Measurements from ENCODE around the gene CACFD1. TPM values are rescaled to one million over a fixed set of nuclear protein-coding genes. Genes with fewer than 3 reads are reported as not detected.

CACFD1 gene
- total and polyA plus RNA-seq, 2 of the 13 experiments (the other 11 are each of a cell fraction or from before 2014, with no cell fraction given), result 13.8 to 14.6 TPM

DNA sequence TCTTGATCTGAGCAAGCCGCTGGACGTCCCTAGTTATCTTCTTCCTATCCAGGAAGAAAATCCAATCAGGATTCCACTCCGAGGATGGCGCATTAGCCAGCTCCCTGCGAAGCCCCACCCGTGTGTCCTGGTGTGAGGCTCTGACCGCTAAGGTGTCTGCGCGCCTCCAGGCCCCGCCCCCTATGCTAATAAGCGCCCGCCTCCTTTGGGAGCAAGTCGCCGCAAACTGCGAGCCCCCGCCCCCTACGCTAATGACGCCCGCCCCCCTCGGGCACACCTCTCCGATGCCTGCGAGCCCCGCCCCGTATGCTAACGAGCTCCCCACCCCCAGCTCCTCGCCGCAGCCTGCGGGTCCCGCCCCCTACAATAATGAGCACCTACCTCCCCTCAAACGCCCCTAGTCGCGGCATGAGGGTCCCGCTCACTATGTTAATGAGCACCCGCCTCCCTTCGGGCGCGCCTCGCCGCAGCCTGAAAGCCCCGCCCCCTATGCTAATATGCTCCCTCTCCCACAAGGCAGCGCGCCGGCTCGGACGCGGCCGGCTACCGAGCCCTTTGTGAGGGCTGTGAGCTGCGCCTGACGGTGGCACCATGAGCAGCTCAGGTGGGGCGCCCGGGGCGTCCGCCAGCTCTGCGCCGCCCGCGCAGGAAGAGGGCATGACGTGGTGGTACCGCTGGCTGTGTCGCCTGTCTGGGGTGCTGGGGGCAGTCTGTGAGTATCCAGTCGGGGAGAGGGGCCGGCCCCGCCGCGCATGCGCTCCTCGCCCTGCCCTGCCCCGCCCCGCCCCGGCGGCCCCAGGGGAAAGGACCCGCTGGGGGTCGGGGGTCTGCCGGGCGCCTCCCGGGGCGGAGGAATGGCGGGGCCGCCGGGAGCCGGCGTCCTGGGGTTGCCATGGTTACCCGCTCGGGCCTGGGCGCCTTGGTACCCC is at the start of gene CACFD1 (continued):
- TF ChIP-seq ZNF207 (IDR thresholded peaks at IDR 0.05; ENCODE audit: borderline replicate concordance) (no peak), ZNF704 (CRISPR knock-in tag; IDR thresholded peaks at IDR 0.05; ENCODE audit: borderline replicate concordance) (no peak), MBD4 (IDR thresholded peaks at IDR 0.05; ENCODE audit: borderline replicate concordance, low read length) (no peak), RAD51 (IDR thresholded peaks at IDR 0.05; ENCODE audit: borderline replicate concordance) (no peak), KMT2A (CRISPR knock-in tag; IDR thresholded peaks at IDR 0.05) (no peak), ZBTB33 (CRISPR knock-in tag; IDR thresholded peaks at IDR 0.05) (no peak), ZNF331 (CRISPR knock-in tag; IDR thresholded peaks at IDR 0.05) (0 out of 2 replicates have a peak, but pooled peaks have one; percentile 25), ZNF549 (CRISPR knock-in tag; IDR thresholded peaks at IDR 0.05) (no peak), THYN1 (CRISPR knock-in tag; IDR thresholded peaks at IDR 0.05; ENCODE audit: borderline replicate concordance, low read depth) (no peak), ZNF800 (CRISPR knock-in tag; IDR thresholded peaks at IDR 0.05) (no peak), RFX5 (IDR thresholded peaks at IDR 0.05; ENCODE audit: low read depth, low read length) (no peak), HOXA9 (CRISPR knock-in tag; IDR thresholded peaks at IDR 0.05; ENCODE audit: borderline replicate concordance) (no peak), SP2 (CRISPR knock-in tag; IDR thresholded peaks at IDR 0.05) (no peak), TEAD2 (CRISPR knock-in tag; IDR thresholded peaks at IDR 0.05) (no peak), FIP1L1 (IDR thresholded peaks at IDR 0.05; ENCODE audit: borderline replicate concordance, insufficient read depth, low read depth, low read length) (0 out of 2 replicates have a peak, but pooled peaks have one; percentile 47), ZNF512 (CRISPR knock-in tag; IDR thresholded peaks at IDR 0.05) (no peak), ZNF530 (CRISPR knock-in tag; IDR thresholded peaks at IDR 0.05; ENCODE audit: low read depth) (no peak), FOXJ3 (CRISPR knock-in tag; IDR thresholded peaks at IDR 0.05; ENCODE audit: borderline replicate concordance) (0 out of 2 replicates have a peak, but pooled peaks have one; percentile 2), MXI1 (IDR thresholded peaks at IDR 0.05; ENCODE audit: borderline replicate concordance, low read depth, low read length) (peak; percentile 43; the same call in 1 of the 3 replicates), ZFAT (CRISPR knock-in tag; conservative IDR thresholded peaks at IDR 0.05) (no peak)
- TF ChIP-seq, protein P1, sequence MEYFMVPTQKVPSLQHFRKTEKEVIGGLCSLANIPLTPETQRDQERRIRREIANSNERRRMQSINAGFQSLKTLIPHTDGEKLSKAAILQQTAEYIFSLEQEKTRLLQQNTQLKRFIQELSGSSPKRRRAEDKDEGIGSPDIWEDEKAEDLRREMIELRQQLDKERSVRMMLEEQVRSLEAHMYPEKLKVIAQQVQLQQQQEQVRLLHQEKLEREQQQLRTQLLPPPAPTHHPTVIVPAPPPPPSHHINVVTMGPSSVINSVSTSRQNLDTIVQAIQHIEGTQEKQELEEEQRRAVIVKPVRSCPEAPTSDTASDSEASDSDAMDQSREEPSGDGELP (IDR thresholded peaks at IDR 0.05; ENCODE audit: borderline replicate concordance, low read depth), result peak; percentile 23; the same call in 1 of the 2 replicates

Data from HepG2 (cell line).